Left lobe of liver (tissue), 2 donors: Measurements from ENCODE around the gene RBFOX2. TPM values are rescaled to one million over a fixed set of nuclear protein-coding genes. Genes with fewer than 3 reads are reported as not detected.
"Not testable (repeated sequence)": the region's sequence is repeated elsewhere in the genome, so short reads cannot be mapped to it uniquely, and the experiment has no call there.

Experiments used
- ATAC-seq: fragments of 200-7000 bp; cut with Tn5 transposase; one replicate; pipeline ENCODE4 v1.9.1; 2020; ENCODE audit warnings: mild to moderate bottlenecking, moderate library complexity
- DNase-seq: peaks from one replicate; pipeline ENCODE4 v3.0.0-alpha.2; 2020; ENCODE audit warnings: low spot score
- total RNA-seq: library from RNA; stranded (reverse); gene quantifications from one replicate; pipeline ENCODE4 v1.2.1, GENCODE V29; 2021
- donor health status: DM: no; HTN: no; CAD: no; lungs with moderate emphysema.
- donor health status: DM: no; HTN: yes; CAD: no.

RBFOX2 gene
- total RNA-seq, 1 donor from 2014 or later = 25.5 TPM

DNA sequence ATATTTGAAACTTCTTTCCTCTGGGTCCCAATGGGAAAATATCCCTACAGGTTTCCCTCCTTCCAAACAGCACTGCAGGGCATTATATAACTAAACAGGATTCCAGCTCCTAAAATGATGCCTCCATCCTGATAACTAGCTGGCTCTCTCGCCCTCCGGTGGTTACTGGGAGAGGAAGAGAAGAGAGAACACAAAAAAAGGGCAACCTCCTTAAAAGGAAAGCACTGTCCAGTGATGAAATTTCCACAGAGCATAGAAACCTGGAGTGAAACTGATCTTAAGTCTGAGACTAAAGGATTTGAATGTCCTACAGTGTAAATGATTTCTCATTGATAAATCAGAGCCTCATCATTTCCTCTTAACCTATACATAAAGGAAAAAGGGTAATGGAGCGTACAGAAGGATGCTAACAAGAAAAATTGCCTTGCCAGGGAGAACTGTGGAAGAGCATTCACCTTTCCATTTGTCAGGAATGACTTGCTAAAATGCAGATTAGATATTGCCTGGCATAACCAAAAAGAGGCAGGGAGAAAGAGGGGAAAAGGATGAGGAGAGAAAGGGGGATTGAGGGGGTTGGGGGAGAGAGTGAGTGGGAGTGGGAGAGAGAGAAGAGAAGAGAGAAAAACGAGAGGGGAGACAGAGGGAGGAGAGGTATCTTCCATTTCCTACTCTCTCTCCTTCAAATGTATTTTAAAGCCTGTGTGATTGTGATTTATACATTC is 189.6 kb downstream of the RBFOX2 start:
- DNase-seq (no peak), ATAC-seq (peak; percentile 50)

DNA sequence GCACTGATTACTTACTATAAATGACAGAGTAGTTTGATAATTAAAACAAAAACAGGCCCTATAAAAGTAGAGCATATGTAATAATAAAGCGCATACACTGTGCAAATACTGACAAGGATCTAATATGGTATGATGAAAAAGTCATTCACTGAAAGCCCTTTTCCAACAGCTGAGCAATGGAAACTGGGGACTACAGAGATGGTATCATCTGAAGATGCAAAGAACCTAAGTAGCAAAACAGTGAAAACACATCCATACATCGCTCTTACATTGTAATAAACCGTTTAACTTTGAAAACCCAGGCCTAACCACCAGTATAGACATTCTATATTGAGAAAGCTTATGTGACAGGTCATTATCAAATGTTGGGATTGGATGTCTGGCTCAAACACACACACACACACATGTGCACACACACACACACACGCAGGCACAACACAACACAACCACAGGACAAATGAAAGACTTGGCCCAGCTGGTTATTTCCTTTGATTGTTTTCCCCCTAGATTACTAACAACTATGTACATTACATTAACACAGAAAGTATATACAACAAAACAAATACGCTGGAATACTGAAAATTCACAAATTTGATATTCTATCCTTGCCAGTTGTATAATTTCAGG is 191.4 kb downstream of the RBFOX2 start:
- no peak for DNase-seq
- ATAC-seq = no peak

DNA sequence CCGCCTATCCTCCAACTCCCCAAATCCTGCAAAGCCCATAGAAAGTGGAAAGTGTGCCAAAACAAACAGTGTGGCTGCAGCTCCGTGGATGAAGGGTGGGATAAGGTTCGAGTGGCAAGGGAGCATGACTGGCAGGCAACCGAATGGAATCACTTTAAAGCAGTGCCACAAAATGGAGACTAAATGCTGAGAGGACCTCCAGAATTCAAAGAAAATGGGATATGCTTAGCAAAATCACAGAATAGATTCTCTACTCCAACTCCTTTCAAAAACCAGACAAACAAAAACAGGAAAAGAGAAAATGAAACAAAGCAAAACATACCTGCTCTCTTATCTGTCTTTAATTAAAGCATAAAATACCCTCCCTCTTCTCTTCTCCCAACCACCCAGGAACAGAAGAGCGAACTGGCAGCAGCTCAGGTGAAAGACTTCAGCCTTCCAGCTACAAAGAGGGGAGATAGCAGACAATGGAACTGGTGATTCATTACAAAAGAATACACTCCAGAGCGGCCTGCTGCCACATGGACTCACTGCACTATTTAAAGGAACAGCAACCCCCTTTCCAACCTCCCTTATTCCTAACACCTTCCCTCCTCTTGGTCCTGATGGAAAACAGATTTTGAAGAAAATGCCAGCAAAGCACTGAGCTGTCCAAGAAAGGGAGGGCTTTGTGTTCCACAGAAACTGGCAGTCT is 192.5 kb downstream of the RBFOX2 start:
- DNase-seq (peak; percentile 58), ATAC-seq (peak; percentile 81)

DNA sequence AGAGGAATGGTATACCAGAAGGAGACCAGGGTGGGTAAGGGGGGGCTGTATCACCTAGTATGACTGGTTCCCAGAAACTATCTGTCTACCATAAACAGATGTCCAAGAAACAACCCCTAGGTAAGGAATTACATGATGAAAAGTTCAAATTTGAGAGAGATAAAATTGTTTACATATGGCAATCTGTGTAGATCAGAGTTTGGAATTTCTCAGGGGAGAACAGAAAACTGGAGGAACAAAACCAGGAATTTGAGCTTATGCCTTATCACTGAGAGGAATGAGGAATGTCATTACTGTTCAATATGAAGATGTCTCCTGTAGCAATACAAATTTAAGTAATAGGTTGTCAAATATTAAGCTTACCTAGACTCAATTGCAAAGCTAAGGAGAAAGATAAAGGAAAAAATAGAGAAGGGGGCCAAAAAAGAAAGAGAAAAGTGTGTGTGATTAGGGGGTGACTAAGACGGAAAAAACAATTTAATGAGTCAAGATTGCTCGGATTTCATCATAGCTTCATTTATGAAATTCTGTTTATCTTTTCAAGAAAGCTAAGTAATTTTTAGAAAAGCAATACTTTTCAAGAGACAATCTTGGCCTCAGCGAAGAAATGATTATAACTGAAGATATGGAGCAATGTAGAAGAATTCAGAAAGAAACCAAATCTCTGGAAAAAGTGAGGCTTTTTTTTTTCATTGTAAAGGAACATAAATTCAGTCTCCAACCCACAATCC is 193.2 kb downstream of the RBFOX2 start:
- DNase-seq (no peak), ATAC-seq (no peak)

DNA sequence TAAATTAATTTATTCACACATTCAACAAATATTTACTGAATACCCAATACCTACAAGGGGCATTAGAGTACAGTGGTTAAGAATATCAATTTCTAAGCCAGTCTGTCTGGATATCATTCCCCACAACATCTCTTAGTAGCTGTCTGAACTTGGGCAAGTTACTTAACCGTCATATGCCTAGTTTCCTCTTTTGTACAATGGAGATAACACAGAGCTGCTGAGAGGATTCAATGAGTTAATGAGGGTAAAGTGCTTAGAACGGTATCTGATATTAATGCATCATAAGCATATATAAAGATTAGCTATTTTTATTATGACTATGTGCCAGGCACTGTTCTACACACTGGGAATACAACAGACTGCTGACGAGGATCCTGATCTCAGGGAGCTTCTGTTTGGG is 194.6 kb downstream of the RBFOX2 start:
- no peak for ATAC-seq

DNA sequence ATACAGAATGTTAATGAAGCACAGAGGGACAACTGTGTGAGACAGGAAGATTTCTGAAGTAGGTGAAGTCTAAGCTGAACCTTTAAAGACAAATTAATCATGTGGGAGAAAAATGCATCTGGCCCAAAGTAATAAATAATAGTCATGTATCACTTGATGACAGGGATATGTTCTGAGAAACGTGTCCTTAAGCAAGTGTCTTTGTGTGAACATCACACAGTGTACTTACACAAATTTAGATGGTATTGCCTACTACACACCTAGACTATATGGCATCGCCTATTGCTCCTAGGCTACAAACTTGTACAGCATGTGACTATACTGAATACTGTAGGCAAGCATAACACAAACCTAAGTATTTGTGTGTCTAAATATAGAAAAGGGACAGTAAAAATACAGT is 198.3 kb downstream of the RBFOX2 start:
- DNase-seq (no peak), ATAC-seq (no peak)

More for the DNA sequence above, 194.6 kb downstream of the RBFOX2 start:
- no peak for DNase-seq

DNA sequence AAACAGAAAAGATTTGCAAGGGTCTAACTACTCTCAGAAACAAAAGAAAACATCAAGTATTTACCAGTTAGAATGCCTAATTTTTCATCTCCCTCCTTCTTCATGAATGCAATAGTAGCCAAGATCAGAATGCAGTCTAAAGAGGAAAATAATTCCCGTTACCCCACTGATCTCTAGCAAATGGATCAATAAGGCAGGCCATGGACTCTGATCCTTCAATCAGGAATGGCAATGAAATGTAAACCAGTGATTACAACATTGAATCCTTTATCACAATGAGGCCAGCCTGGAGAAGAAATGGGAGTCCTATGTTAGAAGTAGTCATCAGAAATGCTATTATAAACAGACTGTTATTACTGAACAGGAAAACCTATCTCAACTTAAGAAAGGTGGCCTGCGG is 204.4 kb downstream of the RBFOX2 start:
- ATAC-seq = peak; percentile 82
- no peak for DNase-seq

DNA sequence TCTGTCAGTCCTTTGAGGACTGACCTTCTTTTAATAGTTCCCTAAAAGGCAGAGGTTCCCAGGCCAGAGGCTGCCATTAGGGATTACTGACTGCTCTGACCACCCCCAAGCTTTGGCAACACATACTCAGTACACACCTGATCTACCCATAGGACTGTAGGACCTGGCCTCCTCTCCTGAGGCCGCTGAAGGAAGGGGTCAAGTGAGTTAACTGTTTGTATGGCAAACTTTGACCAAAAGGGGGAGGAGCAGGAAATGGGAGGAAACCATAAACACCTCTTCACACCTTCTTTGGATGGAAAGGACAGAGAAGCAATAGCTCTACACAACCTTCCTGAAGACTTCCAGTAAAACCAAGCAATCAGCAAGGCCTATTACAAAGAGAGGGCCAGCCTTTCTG is 207.0 kb downstream of the RBFOX2 start:
- no peak for DNase-seq
- peak; percentile 13 for ATAC-seq

DNA sequence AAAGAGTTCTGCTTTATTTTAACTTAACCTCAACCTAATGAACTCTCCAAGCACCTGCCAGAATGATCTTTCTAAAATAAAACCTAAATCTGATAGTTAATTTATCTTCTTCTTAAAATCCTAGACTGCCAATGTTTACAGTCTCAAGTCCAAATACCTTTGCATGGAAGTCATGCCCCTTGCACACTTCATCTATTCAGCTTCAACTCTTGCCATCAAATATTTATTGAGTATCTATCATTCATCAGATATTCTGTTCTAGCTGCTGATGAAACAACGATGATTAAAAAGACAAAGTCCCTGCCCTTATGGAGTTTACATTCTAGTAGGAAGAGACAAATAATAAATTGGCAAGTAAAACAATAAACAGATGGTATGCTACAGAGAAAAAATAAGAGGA is 209.2 kb downstream of the RBFOX2 start:
- DNase-seq = no peak
- peak; percentile 25 for ATAC-seq

DNA sequence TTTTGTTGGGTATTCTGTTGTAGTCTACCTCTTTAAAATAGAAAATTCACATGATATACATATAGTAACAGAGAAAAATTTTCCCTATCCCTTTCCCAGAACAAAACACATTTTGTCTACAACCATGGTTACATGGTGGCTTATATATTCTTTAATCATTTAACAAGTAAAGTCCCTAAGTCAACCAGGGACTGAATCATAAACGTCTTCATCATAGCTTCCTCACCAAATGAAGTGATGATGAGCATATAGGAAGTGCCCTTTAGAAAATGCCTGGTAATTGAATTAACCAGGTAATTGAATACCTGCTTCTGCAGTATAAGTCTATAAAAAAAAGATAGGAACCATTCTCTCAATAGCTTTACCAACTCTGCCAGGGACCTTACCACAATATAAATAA is 209.7 kb downstream of the RBFOX2 start:
- ATAC-seq (no peak), DNase-seq (no peak)

DNA sequence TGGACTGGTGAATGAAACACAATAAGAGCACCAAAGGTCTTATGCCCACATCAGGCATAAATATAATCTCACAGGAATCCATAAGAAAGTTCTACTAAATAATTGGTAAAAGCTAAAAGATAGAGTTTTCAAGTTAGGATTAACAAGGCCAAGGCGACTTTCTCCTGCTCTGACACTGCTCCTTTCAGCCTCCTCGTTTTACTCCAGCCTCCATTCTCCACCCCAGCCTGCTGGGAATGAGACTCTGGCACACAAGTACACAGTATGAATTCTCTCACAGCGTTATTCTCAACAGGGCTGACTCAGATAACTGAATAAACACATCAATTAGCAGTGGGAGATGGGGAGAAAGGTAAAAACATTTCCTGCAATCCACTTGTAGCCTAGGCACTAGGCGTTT is 216.0 kb downstream of the RBFOX2 start:
- DNase-seq (no peak), ATAC-seq (no peak)

DNA sequence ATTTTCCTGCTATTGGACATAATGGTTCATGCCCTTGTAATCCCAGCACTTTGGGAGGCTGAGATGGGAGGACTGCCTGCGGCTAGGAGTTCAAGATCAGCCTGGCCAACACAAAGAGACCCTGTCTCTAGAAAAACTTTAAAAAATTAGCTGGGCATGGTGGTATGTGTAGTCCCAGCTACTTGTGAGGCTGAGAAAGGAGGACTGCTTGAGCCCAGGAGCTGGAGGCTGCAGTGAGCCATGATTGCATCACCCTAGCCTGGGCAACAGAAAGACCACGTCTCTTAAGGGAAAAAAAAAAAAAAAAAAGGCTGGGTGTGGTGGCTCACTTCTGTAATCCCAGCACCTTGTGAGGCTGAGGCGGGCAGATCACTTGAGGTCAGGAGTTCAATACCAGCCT is 217.0 kb downstream of the RBFOX2 start:
- no peak for DNase-seq
- ATAC-seq = no peak

DNA sequence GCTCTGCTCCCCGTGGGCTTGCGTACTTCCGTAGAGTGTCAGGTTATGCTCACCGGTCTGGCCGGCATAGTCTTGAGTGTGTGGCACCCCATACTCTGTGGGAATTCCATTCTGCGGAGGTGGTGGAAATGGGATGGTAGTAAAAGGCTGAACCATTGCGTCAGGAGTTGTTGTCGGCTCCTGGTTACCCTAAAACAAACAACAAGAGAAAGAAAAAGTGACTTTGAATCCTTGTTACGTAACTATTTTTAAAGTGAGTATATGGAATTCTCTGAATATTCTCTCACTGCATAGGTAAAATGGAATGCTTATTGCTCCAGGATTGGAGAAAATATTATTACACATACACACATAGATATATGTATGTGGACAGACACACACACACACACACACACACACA is 218.8 kb downstream of the RBFOX2 start:
- ATAC-seq = peak; percentile 79
- no peak for DNase-seq

DNA sequence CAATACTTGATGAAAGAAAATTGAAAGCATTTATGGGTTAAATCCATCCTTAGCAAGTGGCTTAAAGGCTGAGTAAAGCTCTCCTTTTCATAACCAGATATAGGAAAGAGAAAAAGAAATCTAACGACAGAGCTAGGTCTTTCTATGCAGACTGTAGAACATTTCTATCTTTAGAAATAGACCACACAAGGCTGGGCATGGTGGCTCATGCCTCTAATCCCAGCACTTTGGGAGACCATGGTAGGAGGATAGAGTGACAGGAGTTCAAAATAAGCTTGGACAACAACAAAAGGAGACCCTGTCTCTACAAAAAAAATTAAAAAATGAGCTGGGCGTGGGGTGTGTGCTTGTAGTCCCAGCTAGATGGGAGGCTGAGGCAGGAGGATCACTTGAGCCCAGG is 220.2 kb downstream of the RBFOX2 start:
- ATAC-seq (no peak), DNase-seq (no peak)

DNA sequence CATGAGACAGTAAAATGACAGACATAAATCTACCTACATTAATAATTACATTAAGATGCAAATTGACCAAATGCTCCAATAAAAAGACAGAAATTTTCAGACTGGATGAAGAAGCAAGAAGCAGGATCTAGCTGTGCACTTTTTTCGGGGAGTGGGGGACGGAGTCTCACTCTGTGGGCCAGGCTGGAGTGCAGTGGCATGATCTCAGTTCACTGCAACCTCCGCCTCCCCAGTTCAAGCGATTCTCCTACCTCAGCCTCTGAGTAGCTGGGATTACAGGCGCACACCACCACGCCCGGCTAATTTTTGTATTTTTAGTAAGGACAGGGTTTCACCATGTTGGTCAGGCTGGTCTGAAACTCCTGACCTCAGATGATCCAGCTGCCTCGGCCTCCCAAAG is 222.0 kb downstream of the RBFOX2 start:
- not testable (repeated sequence) for DNase-seq, ATAC-seq

DNA sequence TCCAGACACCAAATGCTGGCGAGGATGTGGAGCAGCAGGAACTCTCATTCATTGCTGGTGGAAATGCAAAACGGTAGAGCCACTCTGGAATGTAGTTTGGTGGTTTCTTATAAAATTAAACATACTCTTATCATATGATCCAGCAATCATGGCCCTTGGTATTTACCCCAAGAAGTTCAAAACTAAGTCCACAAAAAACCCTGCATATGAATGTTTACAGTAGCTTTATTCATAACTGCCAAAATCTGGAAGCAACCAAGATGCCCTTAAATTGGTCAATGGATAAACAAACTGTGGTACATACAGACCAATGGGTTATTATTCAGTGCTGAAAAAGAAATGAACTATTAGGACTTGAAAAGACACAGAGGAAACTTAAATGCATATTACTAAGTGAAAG is 223.2 kb downstream of the RBFOX2 start:
- ATAC-seq (no peak), DNase-seq (no peak)

DNA sequence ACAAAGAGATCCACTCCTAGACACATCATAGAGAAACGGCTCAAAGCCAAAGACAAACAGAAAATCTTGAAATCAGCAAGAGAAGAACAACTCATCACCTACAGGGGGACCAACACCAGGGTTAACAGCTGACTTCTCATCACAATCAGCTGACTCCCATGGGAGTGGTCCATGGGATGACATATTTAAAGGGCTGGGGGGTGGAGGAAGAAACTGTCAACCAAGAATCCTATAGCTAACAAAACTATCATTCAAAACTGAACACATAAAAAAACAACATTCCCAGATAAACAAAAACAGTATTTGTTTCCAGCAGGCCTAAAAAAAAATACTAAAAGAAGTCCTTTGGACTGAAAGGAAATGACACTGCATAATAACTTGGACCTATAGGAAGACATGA is 224.2 kb downstream of the RBFOX2 start:
- DNase-seq (no peak), ATAC-seq (no peak)

DNA sequence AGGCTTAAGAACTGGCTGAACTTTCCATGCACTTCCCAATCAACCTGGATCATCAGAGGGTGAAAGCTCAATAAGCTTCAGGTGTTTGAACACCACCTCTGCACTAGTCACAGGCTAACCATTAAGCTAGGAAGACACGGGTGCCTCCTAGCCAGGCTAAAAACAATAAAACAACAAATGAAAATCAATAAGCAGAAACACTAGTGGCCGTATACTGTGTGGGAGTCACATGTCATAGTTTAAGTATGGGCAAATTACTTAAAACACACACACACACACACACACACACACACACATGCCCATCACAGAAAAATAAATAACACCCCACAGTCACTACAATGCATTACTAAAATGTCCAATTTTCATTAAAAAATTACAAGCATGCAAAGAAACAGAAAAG is 225.7 kb downstream of the RBFOX2 start:
- ATAC-seq (peak; percentile 92), DNase-seq (no peak)

DNA sequence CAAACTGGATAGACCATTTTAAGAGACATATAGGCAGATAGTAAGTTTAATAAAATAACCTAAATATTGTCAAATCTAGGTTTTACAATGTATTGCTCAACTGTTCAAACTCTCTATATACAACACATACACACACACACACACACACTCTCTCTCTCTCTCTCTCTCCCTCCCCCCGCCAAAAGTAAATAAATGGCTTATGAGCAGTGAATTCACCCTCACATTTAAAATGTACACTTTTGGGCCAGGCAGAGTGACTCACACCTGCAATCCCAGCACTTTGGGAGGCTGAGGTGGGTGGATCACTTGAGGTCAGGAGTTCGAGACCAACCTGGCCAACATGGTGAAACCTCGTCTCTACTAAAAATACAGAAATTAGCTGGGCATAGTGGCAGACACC is 227.3 kb downstream of the RBFOX2 start:
- not testable (repeated sequence) for ATAC-seq, DNase-seq

DNA sequence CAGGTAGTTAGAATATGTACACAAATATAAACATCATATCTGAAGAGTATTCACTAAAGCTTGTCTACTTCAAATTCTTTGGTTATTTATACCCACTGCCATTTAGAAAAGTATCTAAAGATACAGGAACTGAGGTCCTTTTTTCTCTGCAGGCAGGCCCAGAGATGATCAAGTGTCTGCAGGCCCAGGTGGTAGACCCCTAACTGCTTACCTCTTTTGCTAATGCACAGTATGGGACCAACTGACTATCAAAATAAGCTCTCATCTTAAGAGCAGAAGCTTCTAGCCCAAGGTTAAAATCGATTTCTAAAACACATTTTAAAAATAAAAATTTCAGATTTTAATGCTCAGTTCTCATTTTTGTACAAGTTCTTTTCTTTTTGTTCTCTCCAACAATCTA is 229.5 kb downstream of the RBFOX2 start:
- DNase-seq = no peak
- ATAC-seq = no peak

DNA sequence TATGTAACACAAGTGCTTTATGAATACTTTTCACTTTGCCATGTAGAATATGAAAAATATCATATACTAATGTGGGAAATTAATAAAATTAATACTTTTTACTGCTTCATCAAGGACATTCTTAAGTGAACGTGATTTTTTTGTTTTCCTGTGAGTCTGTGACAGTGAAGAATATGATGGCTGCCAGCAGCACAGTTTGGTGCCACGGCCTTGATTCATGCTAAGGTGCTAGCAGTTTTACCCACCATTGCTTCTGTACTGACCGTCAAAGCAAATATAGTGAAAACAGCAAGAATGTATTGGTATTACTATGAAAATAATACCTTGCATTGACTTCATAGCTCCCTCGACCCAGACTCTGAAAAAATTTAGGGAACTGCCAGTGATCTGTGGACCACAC is 231.2 kb downstream of the RBFOX2 start:
- no peak for ATAC-seq
- no peak for DNase-seq

DNA sequence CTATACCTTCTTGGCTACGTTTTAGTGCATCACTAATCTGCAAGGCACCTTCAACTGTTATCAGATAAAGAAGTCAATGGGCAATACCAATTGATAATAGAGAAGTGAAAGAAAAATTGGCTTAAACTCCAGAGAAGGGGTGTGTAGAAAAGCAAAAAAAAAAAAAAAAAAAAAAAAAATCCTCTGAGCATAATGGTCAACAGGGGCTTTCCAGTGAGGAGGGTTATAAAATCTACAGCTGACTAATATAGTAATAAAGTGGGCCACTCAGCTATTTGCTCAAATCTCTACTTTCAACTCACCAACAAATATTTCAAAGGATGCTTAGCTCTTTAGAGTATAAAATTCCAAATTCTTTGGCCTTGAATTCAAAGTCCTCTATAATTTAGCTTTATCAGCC is 233.1 kb downstream of the RBFOX2 start:
- DNase-seq (no peak), ATAC-seq (no peak)
